T-helper 2 cell treated with Interferon-gamma antibody and Interleukin-4, amounts not matched to agents 100 ng/mL and 5 ng/mL, for 36 hours (primary cell): ENCODE measurements around the gene PDE9A. TPM values are rescaled to one million over a fixed set of nuclear protein-coding genes. Genes with fewer than 3 reads are reported as not detected.
"Not testable (repeated sequence)": the region's sequence is repeated elsewhere in the genome, so short reads cannot be mapped to it uniquely, and the experiment has no call there.

Experiments used
- intact Hi-C: fragments of 100-400 bp; cut with micrococcal nuclease; formaldehyde crosslinking; loops from one replicate; pipeline ENCODE4 v1.15.1; 2023
- total RNA-seq: library from RNA; stranded (reverse); gene quantifications from 2 replicates; pipeline ENCODE4 v1.2.3, GENCODE V29; 2022

Gene PDE9A
- total RNA-seq, 1 donor from 2014 or later = 12.6 TPM

GRCh38 chr21:42623694-42624093, 29.7 kb upstream of the PDE9A start:
- intact Hi-C loops = no loop called here

DNA sequence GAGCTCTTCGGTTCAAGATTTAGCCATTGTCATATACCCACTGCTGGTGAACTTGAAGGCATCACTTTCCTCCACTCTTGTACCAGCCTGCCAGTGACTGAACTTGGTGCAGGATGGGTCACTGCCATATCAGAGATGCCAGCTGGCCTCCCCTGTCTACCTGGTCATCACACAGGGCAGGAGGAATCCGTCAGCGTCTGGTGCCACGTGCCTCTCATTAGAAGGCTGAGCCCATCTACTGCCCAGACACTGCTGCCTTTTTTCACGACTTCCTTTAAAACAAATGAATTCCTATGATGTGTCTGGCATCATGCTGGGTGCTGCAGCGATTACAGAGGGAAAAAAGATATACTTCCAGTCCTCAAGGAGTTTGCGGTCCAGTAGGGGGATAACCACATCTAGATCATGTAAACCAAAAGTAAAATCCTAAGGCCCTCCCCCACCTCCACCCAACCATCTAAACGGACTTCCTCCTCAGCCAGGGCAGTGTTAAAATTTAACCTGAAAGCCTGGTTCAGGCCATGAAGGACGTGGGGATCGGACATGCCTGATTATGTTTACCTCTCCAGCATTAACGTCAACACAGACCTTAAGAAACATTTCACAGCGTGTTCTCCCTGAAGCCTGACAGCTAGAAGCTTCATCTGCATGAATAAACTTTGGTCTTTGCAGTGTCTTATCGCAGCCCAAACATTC, 29.2 kb upstream of the PDE9A start:
- intact Hi-C loops = no loop called here

- intact Hi-C loops = no loop called here
Observed at GRCh38 chr21:42624936-42625335, 28.5 kb upstream of the PDE9A start.

GRCh38 chr21:42626171-42626570, 27.2 kb upstream of the PDE9A start:
- intact Hi-C loops = no loop called here

DNA sequence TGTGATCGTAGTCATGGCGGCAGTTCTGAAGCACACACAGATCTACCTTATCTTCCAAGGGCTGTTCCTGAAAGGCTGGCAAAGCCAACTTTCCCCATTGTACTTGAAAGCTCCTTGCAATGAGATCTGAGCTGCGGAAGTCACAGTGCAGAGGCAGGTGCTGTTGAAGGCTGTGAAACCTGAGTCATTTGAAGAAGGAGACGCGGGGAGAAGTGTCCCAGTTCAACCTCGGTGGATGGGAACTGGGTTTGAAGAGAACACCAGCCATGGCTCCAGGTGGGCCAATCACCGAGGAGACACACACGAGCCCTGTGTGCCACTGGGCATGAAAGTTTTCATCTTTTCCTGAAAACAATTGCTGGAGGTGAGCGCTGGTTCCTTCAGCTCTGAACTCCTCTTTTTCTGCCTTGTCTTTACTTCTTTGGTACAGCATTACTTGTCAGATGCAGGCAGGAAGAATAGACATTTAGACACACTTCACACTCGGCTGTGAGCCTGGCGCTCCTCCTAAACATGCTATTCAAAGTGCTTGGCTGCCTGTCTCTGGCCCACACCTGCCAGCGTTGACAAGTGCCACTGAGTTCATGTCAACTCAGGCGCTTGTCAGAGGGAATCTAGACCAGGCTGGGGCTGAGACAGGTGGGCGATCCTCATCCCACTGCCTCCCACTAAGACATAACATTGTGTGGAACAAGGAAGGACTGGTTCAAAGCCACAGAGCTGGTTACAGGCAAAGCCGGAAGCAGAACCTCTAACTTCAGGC, 25.7 kb upstream of the PDE9A start:
- intact Hi-C loops = no loop called here

DNA sequence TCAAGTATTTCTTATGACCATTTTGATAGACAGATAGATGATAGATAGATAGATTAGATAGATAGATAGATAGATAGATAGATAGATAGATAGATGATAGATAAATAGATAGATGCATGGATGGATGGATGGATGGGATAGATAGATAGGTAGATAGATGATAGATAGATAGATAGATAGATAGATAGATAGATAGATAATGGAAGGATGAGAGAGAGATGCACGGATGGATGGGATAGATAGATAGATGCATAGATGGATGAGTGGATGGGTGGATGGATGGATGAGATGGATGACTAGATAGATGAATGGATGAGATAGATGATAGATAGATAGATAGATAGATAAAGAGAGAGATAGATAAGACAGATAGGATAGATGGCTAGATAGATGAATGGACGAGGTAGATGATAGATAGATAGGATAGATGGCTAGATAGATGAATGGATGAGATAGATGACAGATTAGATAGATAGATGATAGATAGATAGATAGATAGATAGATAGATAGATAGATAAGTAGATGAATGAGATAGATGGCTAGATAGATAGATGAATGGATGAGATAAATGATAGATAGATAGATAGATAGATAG, 24.9 kb upstream of the PDE9A start:
- intact Hi-C loops = not testable (repeated sequence)

GRCh38 chr21:42629933-42630589, 23.4 kb upstream of the PDE9A start:
- intact Hi-C loops = no loop called here

DNA sequence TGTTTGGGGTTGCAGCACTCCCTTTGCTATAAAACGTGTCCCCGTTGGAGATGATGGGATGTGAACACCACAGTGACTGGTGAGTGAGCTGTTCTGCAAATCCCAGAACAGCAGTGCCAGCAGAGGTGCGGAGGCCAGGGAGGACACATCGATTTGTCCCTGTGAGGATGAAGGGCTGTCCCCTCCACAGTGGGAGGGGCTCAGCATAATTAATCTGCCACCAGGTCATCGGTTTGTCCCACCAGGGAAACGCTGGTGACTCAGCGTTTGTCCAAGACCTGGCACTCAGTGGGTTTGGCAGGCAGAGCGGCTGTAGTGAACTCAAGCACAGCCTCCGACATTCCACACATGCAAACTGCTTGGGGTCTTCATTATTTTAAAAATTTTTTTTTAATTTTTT, 22.8 kb upstream of the PDE9A start:
- intact Hi-C loops = no loop called here

GRCh38 chr21:42631142-42631541, 22.3 kb upstream of the PDE9A start:
- intact Hi-C loops = no loop called here

- intact Hi-C loops = no loop called here
Observed at GRCh38 chr21:42632336-42632751, 21.1 kb upstream of the PDE9A start.

GRCh38 chr21:42632771-42633690, 20.4 kb upstream of the PDE9A start:
- intact Hi-C loops = no loop called here

GRCh38 chr21:42633858-42634257, 19.6 kb upstream of the PDE9A start:
- intact Hi-C loops = no loop called here

GRCh38 chr21:42635848-42636519, 17.4 kb upstream of the PDE9A start:
- intact Hi-C loops = no loop called here

- intact Hi-C loops = no loop called here
Observed at GRCh38 chr21:42636520-42637266, 16.7 kb upstream of the PDE9A start.

GRCh38 chr21:42637267-42638041, 16.0 kb upstream of the PDE9A start:
- intact Hi-C loops = no loop called here

GRCh38 chr21:42638266-42638863, 15.1 kb upstream of the PDE9A start:
- intact Hi-C loops = no loop called here

DNA sequence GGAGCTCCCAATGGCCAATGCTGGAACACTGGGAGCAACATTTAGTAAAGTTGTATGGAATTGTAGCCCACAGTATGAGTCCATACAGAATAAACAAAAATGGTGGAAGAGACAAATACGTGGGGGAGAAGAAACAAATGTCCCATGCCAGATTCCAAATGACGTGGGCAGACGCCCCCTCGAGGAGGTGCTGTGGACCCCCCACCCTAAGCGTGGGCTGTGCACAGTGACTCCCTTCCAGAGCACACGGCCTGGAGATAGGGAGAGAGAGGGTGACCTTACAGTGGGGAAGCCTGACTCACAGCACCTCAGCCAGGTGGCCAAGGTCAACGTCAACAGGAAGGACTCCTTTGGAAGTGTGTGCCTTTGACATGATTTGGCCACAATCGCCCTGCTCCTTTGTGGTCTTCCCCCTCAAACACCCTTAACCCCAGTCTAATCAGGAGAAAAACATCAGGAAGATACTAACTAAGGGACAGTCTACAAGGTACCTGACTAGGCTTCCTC, 13.7 kb upstream of the PDE9A start:
- intact Hi-C loops = no loop called here

DNA sequence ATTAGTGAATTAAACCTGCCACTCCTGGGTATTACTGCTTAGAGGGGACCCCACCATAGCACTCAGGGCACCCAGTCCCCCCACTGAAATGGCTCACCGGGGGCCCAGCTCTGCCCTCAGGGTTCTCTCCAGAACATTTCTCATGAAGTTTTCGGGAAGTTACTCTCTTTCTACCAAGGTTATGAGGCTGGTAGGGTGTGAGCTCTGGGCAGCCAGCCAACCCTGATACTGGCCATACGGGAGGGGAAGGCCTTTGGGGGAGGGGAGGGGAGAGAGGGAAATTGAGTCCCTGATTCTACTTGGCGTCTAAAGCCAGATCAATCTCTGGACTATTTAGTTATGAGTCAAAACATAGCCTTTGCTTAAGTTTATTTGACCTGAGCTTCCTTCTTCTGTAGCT, 12.9 kb upstream of the PDE9A start:
- intact Hi-C loops = no loop called here
